ENCODE data around the gene TMEM201. TPM values are rescaled to one million over a fixed set of nuclear protein-coding genes. Genes with fewer than 3 reads are reported as not detected.
"Not testable (repeated sequence)": the region's sequence is repeated elsewhere in the genome, so short reads cannot be mapped to it uniquely, and the experiment has no call there.

TMEM201 gene
- 19.5 TPM for polyA plus RNA-seq (ENCODE audit: insufficient read length)

- DNase-seq (ENCODE audit: low read depth) = peak; percentile 84
These were observed at the start of gene TMEM201 for GRCh38 chr1:9588551-9589143. Gene TMEM201 (plus strand): TSS chr1:9588911. CDS start chr1:9588931, 20 bp downstream.

- DNase-seq (ENCODE audit: low read depth) = peak; percentile 87
These were observed 49.4 kb upstream of the TMEM201 start, which contains the start of gene SLC25A33 for GRCh38 chr1:9539165-9539828. Gene SLC25A33 (plus strand): TSS chr1:9539465. CDS start chr1:9539692, 227 bp downstream.

DNA sequence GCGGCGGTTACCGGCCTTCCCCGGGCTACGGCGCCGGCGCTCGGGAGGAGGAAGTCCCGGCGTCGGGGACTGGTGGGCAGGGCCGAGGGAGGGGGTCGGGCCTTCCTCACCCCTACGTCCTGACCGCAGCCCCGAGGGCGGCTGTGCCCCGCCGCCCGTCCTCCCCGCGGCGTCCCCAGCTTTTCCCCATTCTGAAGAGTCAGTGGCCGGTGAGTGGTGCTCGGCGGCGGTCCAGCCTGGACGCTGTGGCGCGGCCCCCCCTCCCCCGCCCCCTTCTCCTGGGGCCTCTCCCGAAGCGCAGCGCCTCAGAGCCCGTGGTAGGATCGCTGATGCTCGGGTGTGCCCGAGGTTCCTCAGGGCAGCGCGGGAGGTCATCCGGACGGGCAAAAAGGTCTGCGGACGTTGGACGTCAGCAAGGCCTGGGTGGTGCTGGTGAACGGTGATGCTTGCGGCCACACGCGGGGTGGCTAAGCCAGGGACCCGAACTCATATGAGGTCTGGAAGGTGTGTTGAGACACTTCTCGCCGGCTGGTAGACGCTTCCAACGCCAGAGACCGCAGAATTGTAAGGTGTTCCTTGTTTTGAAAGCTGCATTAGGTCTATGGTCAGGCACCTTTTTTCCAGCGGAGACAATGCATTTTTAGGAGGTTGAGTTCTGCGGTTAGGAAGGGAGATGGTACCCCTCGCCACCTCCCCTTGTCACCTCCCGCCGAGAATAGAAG, 48.7 kb upstream of the TMEM201 start:
- DNase-seq (ENCODE audit: low read depth) = no peak

DNA sequence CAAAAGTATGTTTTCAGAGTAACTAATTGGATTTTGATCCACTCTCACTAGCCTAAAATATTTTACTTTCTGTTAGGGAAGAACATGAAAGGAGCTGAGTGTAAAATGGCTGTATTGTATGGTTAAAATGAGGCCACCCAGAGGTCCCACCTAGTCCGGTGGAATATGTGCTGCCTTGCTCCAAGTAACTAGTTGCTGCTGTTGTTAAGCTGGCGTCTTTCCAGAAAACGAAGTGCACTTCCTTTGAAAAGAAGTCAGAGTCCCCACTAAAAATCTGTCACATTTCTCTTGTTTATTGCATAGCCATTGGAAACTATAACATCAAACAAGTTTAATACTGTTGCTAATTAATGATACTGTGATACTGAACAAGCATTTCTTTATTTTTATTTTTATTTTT, 46.3 kb upstream of the TMEM201 start:
- DNase-seq (ENCODE audit: low read depth) = peak; percentile 35

GRCh38 chr1:9544926-9545325, 43.8 kb upstream of the TMEM201 start:
- no peak for DNase-seq (ENCODE audit: low read depth)

GRCh38 chr1:9549955-9550546, 38.7 kb upstream of the TMEM201 start:
- no peak for DNase-seq (ENCODE audit: low read depth)

- DNase-seq (ENCODE audit: low read depth) = no peak
These were observed 36.7 kb upstream of the TMEM201 start for GRCh38 chr1:9551984-9552383.

DNA sequence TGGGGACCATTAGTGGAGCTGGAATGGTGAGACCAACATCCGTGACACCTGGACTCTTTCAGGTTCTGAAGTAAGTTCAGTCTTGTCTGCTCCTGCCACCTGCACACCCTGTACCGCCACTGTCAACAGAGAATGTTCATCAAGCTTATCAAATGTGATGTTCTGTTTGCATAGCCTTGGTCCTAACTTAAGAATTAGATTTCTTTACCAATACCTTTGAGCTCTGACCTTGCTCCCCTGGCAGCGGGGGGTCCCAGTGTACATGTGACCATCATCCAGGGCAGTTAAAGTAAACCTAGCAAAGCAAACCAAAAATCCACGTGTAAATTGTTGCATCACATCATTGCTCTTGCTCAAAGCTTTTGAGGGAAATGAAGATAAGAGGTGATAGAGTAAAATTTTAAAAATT, 35.0 kb upstream of the TMEM201 start:
- DNase-seq (ENCODE audit: low read depth) = no peak

DNA sequence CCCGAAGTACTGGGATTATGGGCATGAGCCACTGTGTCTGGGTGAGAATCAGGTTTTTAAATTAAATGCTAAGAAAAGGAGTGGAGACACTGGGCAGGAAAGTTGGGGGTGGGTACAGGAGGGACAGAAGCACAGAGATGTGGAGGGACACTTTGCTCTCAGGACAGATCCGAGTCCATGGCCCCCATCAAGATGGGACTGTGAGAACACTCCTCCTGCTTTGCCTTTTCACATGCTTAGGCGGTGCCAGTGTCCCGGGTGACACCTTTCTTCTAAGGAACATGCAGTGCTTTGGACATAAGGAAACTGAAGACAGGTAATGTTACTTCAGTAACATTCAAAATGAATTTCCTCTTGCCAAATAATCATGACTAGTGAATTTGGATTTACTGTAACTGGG, 32.8 kb upstream of the TMEM201 start:
- DNase-seq (ENCODE audit: low read depth) = no peak

GRCh38 chr1:9557624-9558023, 31.1 kb upstream of the TMEM201 start:
- DNase-seq (ENCODE audit: low read depth) = no peak

DNA sequence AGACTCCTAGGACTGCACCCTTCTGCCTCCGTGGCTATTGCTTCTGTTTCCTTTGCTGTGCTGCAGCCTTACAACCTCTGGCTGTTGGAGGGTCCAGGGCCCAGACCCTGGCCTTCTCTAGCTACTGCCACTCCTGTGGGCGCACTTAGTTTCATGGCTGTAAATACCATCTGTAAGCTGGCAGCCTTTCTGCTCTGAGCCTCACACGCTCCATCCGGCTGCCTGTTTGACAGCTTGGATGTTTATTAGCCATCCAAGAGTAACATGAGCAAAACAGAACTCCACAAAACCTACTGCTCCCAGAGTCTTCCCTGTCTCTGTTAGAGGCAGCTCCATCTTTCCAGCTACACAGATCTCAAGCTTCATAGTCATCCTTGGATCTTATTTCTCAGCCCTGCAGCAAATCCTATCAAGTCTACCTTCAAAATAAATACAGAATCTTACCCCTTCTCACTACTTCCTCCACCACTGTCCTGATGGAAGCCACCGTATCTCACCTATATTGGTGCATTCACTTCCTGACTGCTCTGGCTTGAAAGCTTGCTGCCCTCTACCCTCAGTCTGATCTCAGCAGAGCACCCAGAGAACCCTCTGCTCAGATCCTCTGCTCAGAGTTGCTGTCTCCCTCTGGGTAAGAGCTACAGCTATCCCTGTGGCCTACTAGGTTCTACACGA, 30.3 kb upstream of the TMEM201 start:
- DNase-seq (ENCODE audit: low read depth) = no peak

DNA sequence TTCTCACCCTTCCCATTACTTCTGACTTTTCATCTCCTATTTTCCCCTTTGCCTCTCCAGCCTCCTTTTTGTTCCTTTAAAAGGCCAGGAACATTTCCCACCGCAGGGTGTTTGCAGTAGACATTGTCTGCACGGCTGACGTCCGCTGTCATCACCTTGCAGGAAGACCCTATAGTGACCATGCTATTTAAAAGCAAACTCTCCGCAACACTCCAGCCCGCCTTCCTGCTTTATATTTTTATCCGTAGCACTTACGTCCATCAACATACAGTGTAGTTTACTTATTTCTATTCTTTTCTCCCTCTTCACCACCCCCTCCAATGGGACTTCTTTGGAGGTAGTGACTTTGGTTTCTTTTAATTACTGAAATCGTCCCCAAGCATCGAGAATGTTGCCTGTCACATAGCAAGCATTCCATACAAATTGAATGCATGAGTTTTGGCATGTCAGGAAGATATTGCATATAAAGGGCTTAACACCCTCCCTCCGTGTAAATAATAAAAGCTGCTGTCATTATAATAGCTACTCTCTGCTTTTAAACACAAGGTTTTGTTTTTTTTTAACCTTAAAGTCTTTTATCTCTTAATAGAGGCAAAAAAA, 29.7 kb upstream of the TMEM201 start:
- DNase-seq (ENCODE audit: low read depth) = no peak

- DNase-seq (ENCODE audit: low read depth) = no peak
These were observed 29.0 kb upstream of the TMEM201 start for GRCh38 chr1:9559673-9560072.

- not testable (repeated sequence) for DNase-seq (ENCODE audit: low read depth)
These were observed 28.6 kb upstream of the TMEM201 start for GRCh38 chr1:9560090-9560489.

DNA sequence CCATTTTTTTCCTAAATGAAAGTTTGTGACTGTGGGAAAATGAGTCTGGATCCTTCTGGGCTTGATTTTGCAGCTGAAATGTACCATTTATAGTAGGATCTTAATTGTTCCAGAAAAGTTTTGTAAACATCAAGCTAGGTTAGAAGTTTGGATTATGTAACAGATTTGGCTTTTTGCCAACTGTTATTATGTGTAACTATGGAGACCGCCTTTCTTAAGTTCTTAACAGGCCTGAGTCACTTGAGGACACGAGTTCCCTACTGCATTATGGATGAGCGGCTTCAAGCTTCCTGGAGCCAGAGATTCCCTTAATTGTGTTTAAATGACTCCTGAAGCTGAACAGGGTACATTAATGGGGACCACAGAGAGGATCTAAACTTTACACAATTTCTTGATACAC, 27.3 kb upstream of the TMEM201 start:
- peak; percentile 53 for DNase-seq (ENCODE audit: low read depth)

- DNase-seq (ENCODE audit: low read depth) = no peak
These were observed 19.4 kb upstream of the TMEM201 start for GRCh38 chr1:9569267-9569666.

DNA sequence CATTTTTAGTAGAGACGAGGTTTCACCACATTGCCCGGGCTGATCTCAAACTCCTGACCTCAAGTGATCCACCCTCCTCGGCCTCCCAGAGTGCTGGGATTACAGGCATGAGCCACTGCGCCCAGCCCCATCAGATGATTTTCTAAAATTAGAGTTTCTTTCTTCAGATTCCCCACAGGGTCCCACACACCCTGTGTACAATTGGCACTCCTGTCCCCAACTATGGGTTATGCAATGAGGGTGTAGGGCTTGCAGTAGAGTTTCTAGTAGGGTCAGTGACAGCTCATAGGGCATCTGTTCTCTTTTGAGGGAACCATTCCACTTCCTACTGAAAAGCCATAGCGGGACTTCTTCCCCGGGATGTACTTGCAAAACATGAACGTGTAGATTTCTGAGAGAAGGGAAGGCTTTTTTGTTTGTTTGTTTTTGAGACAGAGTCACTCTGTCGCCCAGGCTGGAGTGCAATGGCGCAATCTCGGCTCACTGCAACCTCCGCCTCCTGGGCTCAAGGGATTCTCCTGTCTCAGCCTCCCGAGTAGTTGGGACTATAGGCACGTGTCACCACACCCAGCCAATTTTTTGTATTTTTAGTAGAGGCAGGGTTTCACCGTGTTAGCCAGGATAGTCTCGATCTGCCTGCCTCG, 17.7 kb upstream of the TMEM201 start:
- not testable (repeated sequence) for DNase-seq (ENCODE audit: low read depth)

GRCh38 chr1:9573723-9574122, 15.0 kb upstream of the TMEM201 start:
- no peak for DNase-seq (ENCODE audit: low read depth)

DNA sequence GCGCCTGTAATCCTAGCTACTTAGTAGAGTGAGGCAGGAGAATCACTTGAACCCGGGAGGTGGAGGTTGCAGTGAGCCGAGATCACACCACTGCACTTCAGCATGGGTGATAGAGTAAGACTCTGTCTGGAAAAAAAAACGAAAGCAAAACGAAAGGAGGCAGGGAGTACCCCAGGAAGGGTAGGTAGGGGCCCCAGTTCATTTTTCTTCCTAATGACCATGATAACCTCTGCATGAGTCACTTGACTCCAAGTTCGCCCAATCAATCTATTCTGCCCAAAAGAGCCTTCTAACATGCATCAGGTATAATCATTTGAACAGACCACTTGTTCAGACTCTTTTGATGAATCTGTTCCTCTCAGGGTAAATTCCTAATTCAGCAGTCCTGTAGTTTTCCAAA, 13.2 kb upstream of the TMEM201 start:
- DNase-seq (ENCODE audit: low read depth) = no peak

- no peak for DNase-seq (ENCODE audit: low read depth)
These were observed 11.8 kb upstream of the TMEM201 start for GRCh38 chr1:9576903-9577302.

DNA sequence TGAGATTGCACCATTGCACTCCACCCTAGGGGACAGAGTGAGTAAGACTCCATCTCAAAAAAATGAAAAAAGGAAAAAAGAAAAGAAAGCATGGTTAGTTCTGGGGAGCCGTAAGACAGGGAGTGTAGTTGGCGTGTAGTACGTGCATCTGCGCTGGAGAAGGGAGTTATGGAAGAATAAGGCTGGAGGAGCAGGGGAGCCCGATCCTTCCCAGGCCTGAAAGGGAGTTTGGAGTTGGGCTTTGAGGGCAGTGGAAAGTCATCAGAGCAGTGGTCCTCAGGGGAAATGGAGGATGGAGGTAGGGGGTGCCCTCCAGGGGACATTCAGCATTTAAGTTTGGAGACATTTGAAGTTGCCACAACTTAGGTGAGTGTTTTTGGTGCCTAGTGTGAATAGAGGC, 11.3 kb upstream of the TMEM201 start:
- DNase-seq (ENCODE audit: low read depth) = no peak
